Progenitor cell of endocrine pancreas (in vitro differentiated cells): Measurements from ENCODE around the gene VWA8. TPM values are rescaled to one million over a fixed set of nuclear protein-coding genes. Genes with fewer than 3 reads are reported as not detected.

ENCODE experiments used
- DNase-seq: peaks from one replicate; pipeline ENCODE4 v3.0.0; 2021; ENCODE audit warnings: low spot score; ENCODE audit not compliant: unreplicated experiment
- H3K27ac Mint-ChIP-seq: 2 replicates; pipeline ENCODE4 v1.8.0; 2021; ENCODE audit warnings: mild to moderate bottlenecking, moderate library complexity, mixed read lengths
- H3K27me3 Mint-ChIP-seq: 2 replicates; pipeline ENCODE4 v1.8.0; 2021; ENCODE audit warnings: mixed read lengths
- H3K36me3 Mint-ChIP-seq: 2 replicates; pipeline ENCODE4 v1.8.0; 2022; ENCODE audit warnings: mixed read lengths; ENCODE audit not compliant: insufficient read depth
- H3K4me1 Mint-ChIP-seq: 2 replicates; pipeline ENCODE4 v1.8.0; 2021; ENCODE audit warnings: low read depth, mixed read lengths
- H3K4me3 Mint-ChIP-seq: 2 replicates; pipeline ENCODE4 v1.8.0; 2021; ENCODE audit warnings: low read depth, mild to moderate bottlenecking, moderate library complexity, mixed read lengths
- H3K9me3 Mint-ChIP-seq: 2 replicates; pipeline ENCODE4 v1.8.0; 2021; ENCODE audit warnings: low read depth, mixed read lengths
- CTCF ChIP-seq: fragments of 200-600 bp; sonication (generic); IDR thresholded peaks from one replicate; pipeline ENCODE4 v1.5.0; 2021; ENCODE audit warnings: antibody characterized with exemption, mild to moderate bottlenecking; ENCODE audit not compliant: unreplicated experiment
- total RNA-seq: library from RNA; stranded (reverse); gene quantifications from 2 replicates; pipeline ENCODE4 v1.2.1, GENCODE V29; 2021

VWA8 gene
- total RNA-seq, 1 donor from 2014 or later: 24.1 TPM

- no peak for DNase-seq
- Mint-ChIP-seq H3K4me1 (peaks cover 1% of the 10 kb centered on the region), H3K27me3 (no peaks in the 10 kb centered on the region), H3K4me3 (no peak overlapping the region), H3K36me3 (no peaks in the 10 kb centered on the region), H3K9me3 (no peaks in the 10 kb centered on the region), H3K27ac (no peak overlapping the region)
- no peak for TF ChIP-seq CTCF
Observed at GRCh38 chr13:41706152-41706551, 254.8 kb downstream of the VWA8 start.

GRCh38 chr13:41702540-41702939 lies 258.4 kb downstream of the VWA8 start:
- H3K36me3 Mint-ChIP-seq: peaks cover 7% of the 10 kb centered on the region
- no peaks in the 10 kb centered on the region for H3K27me3 Mint-ChIP-seq
- no peaks in the 10 kb centered on the region for H3K9me3 Mint-ChIP-seq
- DNase-seq: no peak
- no peak overlapping the region for H3K4me3 Mint-ChIP-seq
- peaks cover 1% of the 10 kb centered on the region for H3K4me1 Mint-ChIP-seq
- no peak for TF ChIP-seq CTCF
- H3K27ac Mint-ChIP-seq: no peak overlapping the region

GRCh38 chr13:41701676-41702075 lies 259.2 kb downstream of the VWA8 start:
- peaks cover 7% of the 10 kb centered on the region for H3K4me1 Mint-ChIP-seq
- DNase-seq: no peak
- no peaks in the 10 kb centered on the region for H3K9me3 Mint-ChIP-seq
- no peak overlapping the region for H3K27ac Mint-ChIP-seq
- no peak overlapping the region for H3K4me3 Mint-ChIP-seq
- TF ChIP-seq CTCF: no peak
- peaks cover 7% of the 10 kb centered on the region for H3K36me3 Mint-ChIP-seq
- H3K27me3 Mint-ChIP-seq: no peaks in the 10 kb centered on the region

- Mint-ChIP-seq H3K4me3 (no peak overlapping the region), H3K4me1 (peaks cover 13% of the 10 kb centered on the region), H3K9me3 (no peaks in the 10 kb centered on the region), H3K36me3 (peaks cover 7% of the 10 kb centered on the region), H3K27me3 (no peaks in the 10 kb centered on the region), H3K27ac (no peak overlapping the region)
- no peak for TF ChIP-seq CTCF
- DNase-seq: no peak
Observed at GRCh38 chr13:41700790-41701310, 260.1 kb downstream of the VWA8 start.

GRCh38 chr13:41699759-41700158 lies 261.1 kb downstream of the VWA8 start:
- TF ChIP-seq CTCF: no peak
- peaks cover 9% of the 10 kb centered on the region for H3K36me3 Mint-ChIP-seq
- no peak overlapping the region for H3K27ac Mint-ChIP-seq
- no peak for DNase-seq
- H3K4me3 Mint-ChIP-seq: no peak overlapping the region
- H3K27me3 Mint-ChIP-seq: no peaks in the 10 kb centered on the region
- H3K4me1 Mint-ChIP-seq: peaks cover 21% of the 10 kb centered on the region
- no peaks in the 10 kb centered on the region for H3K9me3 Mint-ChIP-seq
